Measurements from ENCODE around the gene OBI1.

Gene OBI1

DNA sequence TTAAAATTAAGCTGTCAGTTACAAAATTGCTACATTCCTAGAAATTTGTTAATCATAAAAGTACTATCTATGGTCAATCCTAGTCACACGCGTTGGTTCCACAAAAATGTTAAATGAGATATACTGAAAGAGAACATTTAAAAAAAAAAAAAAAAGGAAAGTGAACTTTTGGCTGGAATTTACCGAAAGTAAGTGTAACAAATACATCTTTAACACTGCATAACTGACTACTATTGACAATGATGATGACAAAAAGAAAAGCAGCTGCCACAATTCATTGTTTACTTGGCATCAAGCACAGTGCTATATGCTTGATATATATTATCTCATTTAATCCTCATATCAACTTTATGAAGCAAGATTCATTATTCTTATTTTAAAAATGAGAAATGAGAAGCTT, 35.8 kb downstream of the OBI1 start:
- H3K36me3 Mint-ChIP-seq (ENCODE audit: low read depth), result peaks cover 53% of the 10 kb centered on the region
- H3K27me3 Mint-ChIP-seq, result no peaks in the 10 kb centered on the region
- no peaks in the 10 kb centered on the region for H3K9me3 Mint-ChIP-seq
- no peak overlapping the region for H3K27ac Mint-ChIP-seq
- intact Hi-C loops (cut with micrococcal nuclease), result no loop called here
- no peak overlapping the region for H3K4me3 Mint-ChIP-seq
- peaks cover 7% of the 10 kb centered on the region for H3K4me1 Mint-ChIP-seq (ENCODE audit: low read depth)

DNA sequence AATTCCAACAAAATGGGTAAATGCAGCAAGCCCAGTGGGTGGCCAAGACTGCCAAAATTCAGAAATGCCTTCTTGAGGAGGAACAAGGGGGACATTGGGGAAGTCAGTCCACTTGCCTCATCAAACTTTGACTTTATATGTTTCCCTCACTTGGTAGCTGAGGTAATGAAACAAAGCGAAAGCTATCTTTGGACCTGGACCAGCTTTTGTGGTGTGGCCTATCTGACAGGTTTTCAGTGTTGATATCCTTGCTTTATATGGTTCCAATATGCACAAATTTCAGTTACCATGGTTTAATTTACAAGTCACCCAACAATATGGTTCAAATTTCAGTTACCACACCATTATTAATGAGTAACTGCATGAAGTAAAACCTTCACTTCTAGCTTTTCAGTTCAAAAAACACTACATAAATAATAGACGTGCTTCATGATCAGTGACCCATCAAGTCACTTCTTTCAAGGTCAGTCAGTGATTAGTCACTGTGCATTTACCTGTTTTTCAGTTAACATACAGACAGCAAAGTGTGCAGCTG, 38.0 kb downstream of the OBI1 start:
- peaks cover 55% of the 10 kb centered on the region for H3K36me3 Mint-ChIP-seq (ENCODE audit: low read depth)
- H3K27me3 Mint-ChIP-seq, result no peaks in the 10 kb centered on the region
- no peak overlapping the region for H3K27ac Mint-ChIP-seq
- H3K4me3 Mint-ChIP-seq, result no peak overlapping the region
- peaks cover 7% of the 10 kb centered on the region for H3K4me1 Mint-ChIP-seq (ENCODE audit: low read depth)
- no peaks in the 10 kb centered on the region for H3K9me3 Mint-ChIP-seq
- intact Hi-C loops (cut with micrococcal nuclease), result no loop called here

DNA sequence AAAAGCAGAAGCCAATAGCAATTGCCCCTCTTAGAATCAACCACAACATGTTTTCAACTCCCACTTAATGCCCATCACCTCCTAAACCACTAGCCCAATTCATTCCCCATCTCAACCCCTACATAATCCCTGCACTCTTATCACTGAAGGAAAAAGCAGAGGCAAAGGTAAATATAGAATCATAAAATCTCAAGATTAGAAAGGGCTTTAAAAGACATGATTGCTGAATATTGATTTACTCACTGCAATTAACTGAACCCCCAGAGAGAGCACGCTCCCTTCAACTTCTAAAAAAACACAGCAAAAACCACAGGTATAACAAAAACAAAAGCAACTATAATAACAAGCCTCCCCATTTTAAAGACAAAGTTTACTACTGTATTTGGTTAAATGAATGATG, 40.5 kb downstream of the OBI1 start:
- H3K36me3 Mint-ChIP-seq (ENCODE audit: low read depth), result peaks cover 60% of the 10 kb centered on the region
- no peaks in the 10 kb centered on the region for H3K9me3 Mint-ChIP-seq
- H3K4me3 Mint-ChIP-seq, result no peak overlapping the region
- H3K27ac Mint-ChIP-seq, result no peak overlapping the region
- H3K27me3 Mint-ChIP-seq, result no peaks in the 10 kb centered on the region
- intact Hi-C loops (cut with micrococcal nuclease), result no loop called here
- no peaks in the 10 kb centered on the region for H3K4me1 Mint-ChIP-seq (ENCODE audit: low read depth)

DNA sequence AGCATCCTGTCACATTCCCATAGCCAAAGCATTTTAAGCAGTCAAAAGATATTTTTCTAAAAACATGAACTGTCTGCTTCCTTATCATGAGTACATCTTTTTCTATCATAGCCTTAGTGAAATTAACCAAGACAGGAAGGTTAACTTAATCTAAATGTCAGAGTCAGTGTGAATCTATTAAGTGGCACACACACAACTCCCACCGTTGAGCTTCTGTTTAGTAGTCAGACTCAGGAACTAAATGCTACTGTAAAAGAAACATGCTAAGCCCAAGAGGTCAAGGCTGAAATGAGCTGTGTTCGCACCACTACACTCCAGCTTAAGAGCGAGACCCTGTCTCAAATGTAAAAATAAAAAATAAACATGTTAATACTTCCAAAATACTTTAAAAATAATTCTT, 47.9 kb downstream of the OBI1 start:
- Mint-ChIP-seq H3K36me3 (ENCODE audit: low read depth) (peaks cover 20% of the 10 kb centered on the region), H3K27me3 (peaks cover 67% of the 10 kb centered on the region), H3K27ac (no peak overlapping the region), H3K4me1 (ENCODE audit: low read depth) (peaks cover 32% of the 10 kb centered on the region), H3K4me3 (no peak overlapping the region), H3K9me3 (no peaks in the 10 kb centered on the region)
- intact Hi-C loops (cut with micrococcal nuclease), result no loop called here

DNA sequence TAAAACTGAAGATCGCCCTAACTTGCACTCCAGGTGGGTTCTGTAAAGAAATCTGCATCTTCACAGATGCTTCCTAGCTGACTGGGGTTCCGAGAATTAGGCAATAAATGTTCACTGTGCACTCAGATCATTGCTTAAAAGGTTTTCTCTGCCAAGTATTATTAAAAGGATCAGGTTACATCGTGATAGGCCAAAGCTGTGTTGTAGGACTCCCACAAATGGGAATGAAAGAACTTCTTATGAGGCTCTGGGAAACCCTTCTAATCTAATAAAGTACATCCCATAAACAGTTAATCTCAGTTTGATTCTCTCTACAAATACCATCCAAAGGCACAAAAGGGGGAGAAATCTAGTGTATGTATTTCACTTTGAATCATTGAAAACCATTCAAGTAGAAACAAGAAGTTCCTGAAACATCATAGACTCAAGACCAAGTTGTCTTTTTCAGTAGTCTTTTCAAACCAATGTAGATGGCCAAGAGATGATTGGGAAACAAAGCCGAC, 48.5 kb downstream of the OBI1 start:
- no peaks in the 10 kb centered on the region for H3K9me3 Mint-ChIP-seq
- intact Hi-C loops (cut with micrococcal nuclease), result no loop called here
- peaks cover 13% of the 10 kb centered on the region for H3K36me3 Mint-ChIP-seq (ENCODE audit: low read depth)
- H3K27ac Mint-ChIP-seq, result no peak overlapping the region
- peaks cover 32% of the 10 kb centered on the region for H3K4me1 Mint-ChIP-seq (ENCODE audit: low read depth)
- peaks cover 73% of the 10 kb centered on the region for H3K27me3 Mint-ChIP-seq
- no peak overlapping the region for H3K4me3 Mint-ChIP-seq

DNA sequence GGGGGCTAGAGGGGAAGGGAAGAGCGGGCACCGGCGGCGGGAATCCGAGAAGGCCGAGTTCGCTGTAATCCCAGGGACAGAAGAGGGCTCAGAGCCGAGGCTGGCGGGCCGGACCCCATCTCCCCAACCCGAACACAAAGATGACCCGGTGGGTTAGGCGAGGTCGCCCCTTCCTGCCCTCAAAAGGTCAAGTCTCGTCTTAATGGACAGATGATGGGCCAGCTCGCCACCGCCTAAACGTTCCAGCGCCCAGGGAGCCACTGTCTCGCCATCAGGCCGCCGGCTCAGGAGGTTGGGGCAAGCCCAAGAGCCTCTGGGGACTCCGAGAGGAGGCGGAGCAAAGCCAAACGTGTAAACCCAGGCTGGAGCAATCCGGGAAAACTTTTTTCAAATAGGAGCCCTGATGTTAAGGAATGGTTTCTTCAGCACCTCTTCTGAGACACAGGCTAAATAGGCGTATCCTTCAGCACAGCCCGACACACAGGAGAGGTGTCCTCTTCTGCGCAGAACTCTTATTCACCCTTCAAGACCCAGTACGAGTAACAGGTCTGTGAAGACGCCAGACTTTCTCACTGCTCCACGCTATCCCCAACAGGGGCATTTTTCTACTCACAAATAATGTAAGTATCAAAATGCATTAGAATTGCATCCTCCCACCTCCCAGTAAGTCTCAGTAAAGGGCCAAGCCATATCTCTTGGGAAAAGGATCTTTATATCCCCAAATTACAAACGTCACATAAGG, 49.3 kb downstream of the OBI1 start:
- Mint-ChIP-seq H3K27ac (no peak overlapping the region), H3K36me3 (ENCODE audit: low read depth) (peaks cover 5% of the 10 kb centered on the region), H3K9me3 (no peaks in the 10 kb centered on the region), H3K4me1 (ENCODE audit: low read depth) (peaks cover 32% of the 10 kb centered on the region), H3K4me3 (peak overlapping the region; percentile 75), H3K27me3 (peaks cover 81% of the 10 kb centered on the region)
- intact Hi-C loops (cut with micrococcal nuclease), result no loop called here

DNA sequence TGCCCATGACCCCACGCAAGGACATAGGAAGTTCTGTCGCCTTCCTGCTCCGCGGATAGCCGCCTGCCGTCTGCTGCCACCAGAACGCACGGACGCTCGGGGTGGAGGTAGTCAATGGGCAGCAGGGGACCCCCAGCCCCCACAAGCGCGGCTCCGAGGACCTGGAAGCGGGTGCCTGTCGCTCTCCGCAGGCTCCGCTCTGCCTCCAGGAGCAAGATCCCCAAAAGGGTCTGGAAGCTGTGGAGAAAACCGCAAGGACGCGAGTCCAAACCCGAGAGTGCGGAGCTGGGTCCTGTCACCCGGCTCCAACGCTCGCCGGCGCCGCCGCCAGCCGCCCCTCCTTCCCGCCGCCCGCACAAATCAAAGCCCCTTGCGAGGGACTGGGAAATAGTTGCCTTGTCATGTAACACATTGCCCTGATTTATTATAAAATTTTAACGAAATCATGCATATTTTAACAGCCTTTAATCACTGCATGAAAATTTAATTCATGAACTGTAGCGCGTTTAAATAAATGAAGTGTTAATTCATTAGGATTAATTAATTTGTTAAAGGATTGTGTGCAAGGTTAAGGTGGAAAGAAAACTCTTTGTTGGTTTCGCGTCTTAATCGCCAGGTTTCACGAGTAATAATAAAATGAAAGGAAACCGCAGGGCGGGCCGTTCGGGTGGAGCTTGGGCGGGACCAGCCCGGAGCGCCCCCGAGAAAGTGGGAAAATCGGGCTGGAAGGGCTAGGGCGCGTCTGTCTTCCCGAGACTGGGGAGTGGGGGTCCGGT, 50.1 kb downstream of the OBI1 start:
- Mint-ChIP-seq H3K27ac (no peak overlapping the region), H3K36me3 (ENCODE audit: low read depth) (no peaks in the 10 kb centered on the region), H3K9me3 (no peaks in the 10 kb centered on the region), H3K4me3 (peak overlapping the region; percentile 75), H3K4me1 (ENCODE audit: low read depth) (peaks cover 37% of the 10 kb centered on the region), H3K27me3 (peaks cover 89% of the 10 kb centered on the region)
- intact Hi-C loops (cut with micrococcal nuclease), result no loop called here

DNA sequence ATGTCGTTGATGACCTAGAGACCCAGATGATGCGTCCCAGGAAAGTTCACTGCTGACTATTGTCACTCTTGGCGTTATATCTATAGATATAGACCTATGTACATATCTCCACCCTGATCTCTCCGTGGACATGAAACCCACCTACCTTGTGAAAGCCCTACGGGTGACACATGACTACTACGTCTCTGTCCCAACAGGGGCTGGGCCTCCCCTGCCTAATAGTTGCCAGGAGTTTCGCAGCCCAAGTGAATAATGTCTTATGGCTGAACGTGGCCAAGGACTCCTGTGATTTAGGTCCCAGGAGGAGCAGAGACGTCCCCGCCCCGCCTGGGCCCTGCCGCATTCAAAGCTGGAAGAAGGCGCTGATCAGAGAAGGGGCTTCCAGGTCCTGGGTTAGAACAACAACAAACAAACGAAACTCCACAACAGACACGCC, 50.7 kb downstream of the OBI1 start:
- Mint-ChIP-seq H3K36me3 (ENCODE audit: low read depth) (no peaks in the 10 kb centered on the region), H3K9me3 (no peaks in the 10 kb centered on the region), H3K27me3 (peaks cover 95% of the 10 kb centered on the region), H3K4me1 (ENCODE audit: low read depth) (peaks cover 43% of the 10 kb centered on the region), H3K27ac (no peak overlapping the region), H3K4me3 (peak overlapping the region; percentile 75)
- intact Hi-C loops (cut with micrococcal nuclease), result no loop called here

DNA sequence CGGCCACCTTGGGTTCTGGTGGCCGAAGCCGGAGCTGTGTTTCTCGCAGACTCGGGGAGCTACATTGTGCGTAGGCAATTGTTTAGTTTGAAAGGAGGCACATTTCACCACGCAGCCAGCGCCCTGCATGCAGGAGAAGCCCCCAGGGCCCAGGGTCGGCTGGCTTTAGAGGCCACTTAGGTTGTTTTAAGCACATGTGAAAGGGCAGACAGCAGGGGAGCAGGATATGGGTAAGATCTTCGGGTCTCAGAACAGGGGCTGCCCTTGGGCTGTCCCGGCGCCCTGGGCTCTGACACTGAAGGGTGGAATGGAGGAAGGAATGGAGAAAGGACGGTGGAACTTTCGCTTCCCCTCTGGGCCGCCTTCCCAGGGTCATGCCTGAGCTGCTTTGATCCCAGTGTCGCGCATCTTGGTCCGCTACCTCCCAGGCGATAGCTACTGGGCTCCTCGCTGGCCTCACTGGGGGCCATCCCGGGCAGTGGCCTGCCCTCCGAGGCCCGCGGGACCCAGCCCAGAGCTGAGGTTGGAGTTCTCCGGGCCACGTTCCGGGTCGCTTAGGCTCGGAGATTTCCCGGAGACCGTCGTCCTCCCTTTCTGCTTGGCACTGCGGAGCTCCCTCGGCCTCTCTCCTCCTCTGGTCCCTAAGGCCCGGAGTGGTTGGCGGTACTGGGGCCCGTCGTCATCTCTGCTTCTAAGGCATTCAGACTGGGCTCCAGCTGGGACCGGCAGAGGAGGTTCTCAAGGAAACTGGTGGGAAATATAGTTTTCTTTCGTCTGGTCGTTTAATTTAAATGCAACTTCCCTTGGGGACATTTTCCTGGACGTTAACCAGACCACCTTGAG, 51.3 kb downstream of the OBI1 start:
- no peaks in the 10 kb centered on the region for H3K9me3 Mint-ChIP-seq
- peaks cover 49% of the 10 kb centered on the region for H3K4me1 Mint-ChIP-seq (ENCODE audit: low read depth)
- H3K27me3 Mint-ChIP-seq, result peaks cover 94% of the 10 kb centered on the region
- intact Hi-C loops (cut with micrococcal nuclease), result no loop called here
- H3K36me3 Mint-ChIP-seq (ENCODE audit: low read depth), result no peaks in the 10 kb centered on the region
- H3K4me3 Mint-ChIP-seq, result peak overlapping the region; percentile 43
- H3K27ac Mint-ChIP-seq, result no peak overlapping the region

DNA sequence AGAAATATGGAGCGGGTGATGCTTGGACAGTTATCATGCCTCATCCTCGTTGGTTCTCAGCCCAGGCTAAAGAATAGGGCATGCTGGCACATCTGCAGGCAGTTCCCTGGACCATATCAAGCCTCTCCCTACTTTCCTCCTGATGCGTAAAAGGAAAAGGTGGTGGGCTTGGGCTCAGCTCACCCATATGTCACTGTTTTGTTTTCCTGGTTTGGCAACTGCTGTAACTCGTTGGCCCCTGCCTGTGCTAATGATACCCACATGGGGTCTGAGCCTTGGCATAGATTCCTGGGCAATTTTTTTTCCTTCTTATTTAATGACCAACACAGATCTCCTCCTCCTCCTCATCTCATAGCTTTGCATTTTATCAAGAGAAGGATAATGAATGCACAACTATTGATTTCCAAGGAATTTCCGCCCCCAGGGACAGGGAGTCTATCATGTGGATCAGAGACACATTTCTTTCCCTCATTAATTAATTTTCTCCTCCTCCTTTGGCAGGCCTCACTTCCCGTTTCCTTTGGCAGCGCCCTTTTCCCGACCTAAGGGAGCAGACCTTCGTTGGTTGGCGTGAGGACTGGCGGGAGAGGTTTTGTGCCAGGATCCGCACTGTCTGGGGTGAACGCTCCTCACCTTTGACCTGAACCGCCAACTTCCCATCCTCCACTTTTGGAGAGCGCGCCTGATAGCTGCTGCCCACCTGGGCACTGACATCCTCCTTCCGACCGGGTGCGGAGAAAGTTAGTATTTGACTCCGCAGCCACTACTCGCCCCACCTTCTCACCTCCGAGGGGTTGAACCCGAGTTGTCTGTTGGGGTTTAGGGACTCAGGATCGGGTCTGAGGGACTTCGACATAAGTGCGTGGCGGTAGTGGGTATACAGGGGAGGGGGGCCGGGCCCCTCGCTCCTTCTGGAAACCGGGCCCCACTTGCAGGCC, 52.2 kb downstream of the OBI1 start:
- Mint-ChIP-seq H3K27me3 (peaks cover 91% of the 10 kb centered on the region), H3K4me1 (ENCODE audit: low read depth) (peaks cover 54% of the 10 kb centered on the region), H3K9me3 (no peaks in the 10 kb centered on the region), H3K36me3 (ENCODE audit: low read depth) (no peaks in the 10 kb centered on the region), H3K4me3 (no peak overlapping the region), H3K27ac (no peak overlapping the region)
- intact Hi-C loops (cut with micrococcal nuclease), result no loop called here

DNA sequence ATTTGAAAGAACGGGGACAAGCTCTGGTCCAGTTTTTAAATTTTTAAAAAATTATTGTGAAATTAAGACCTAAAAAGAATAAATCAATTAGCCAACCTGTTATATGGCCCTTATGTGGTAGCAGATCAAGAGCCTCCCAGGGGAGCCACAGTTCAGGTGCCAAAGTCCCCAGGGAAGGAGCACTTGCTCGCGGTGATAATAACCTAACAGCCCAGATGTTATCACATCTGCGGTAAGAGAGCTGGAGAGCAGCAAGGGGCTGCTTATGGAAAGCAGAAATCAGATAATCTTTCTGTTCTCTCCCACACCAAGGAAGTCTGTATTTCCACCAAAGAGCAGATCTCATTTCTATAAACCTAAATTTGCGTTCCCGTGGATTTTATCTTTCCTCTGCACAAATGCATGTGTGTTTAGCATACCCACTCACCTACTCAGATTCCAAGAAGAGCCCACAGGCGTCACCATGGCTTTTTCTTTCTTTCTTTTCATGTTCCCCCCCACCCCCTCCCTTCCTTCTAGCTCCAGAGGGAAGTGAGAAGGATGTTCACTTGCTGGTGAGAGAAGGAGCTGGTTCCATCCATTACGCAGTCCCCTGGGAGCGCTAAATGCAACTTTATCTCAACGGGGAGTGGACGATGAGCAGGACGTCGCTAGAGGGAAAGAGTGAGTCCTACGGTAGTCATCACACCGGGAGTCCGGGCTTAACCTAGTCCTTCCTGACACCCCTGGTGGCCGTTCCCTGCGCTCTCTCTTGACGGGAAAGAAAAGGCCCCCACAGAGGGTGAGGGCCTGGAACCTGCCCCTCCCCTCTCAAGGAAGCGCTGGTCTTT, 54.0 kb downstream of the OBI1 start:
- intact Hi-C loops (cut with micrococcal nuclease), result no loop called here
- Mint-ChIP-seq H3K27ac (no peak overlapping the region), H3K4me1 (ENCODE audit: low read depth) (peaks cover 69% of the 10 kb centered on the region), H3K27me3 (peaks cover 93% of the 10 kb centered on the region), H3K9me3 (no peaks in the 10 kb centered on the region), H3K4me3 (no peak overlapping the region), H3K36me3 (ENCODE audit: low read depth) (no peaks in the 10 kb centered on the region)

DNA sequence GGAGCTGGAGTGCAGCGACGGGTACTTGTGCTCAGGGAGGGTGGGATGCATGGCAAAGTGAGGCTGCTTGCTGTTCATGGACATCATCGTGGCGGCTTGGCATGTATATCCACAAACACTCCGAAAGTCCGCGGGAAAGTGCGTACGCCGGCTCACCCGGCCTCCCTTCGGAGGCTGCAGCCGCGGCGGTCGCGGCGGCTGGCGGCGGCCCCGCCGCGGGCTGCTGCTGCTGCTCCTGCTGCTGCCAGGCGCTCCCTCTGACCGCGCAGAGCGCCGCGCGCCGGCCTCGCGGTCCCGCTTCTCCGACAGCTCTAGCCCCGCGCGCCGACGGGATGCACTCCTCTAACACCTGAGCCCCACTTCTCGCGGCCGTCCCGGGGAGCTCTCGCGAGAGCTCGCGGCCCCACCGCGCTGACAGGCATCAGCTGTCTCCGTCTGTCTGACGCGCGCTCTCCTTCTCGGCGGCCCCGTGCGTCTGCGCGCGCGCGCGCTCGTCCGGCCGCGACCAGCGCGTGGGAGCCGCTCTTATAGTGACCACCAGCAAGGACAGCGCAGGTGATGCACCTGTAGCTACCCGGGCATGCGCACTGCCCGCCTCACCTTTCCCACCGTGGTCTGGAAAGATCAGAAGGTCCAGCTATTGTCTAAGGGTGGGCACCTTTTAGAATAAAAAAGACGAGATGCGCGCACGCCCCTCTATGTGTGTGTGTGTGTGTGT, 55.6 kb downstream of the OBI1 start, which contains the start of gene POU4F1:
Gene POU4F1, minus strand, starts transcription at position 313 of the 718 bp plus-strand sequence. Its CDS starts 226 bp downstream, at position 87.
- no peak within 1 kb of the TSS for H3K27ac Mint-ChIP-seq
- peak within 1 kb of the TSS; percentile 78 for H3K4me3 Mint-ChIP-seq
- H3K27me3 Mint-ChIP-seq, result peaks cover 91% of the 10 kb centered on the region
- no peaks in the 10 kb centered on the region for H3K9me3 Mint-ChIP-seq
- intact Hi-C loops (cut with micrococcal nuclease), result no loop called here
- peaks cover 59% of the 10 kb centered on the region for H3K4me1 Mint-ChIP-seq (ENCODE audit: low read depth)
- H3K36me3 Mint-ChIP-seq (ENCODE audit: low read depth), result no peaks in the 10 kb centered on the region
